Loucy (cell line): Measurements from ENCODE around the gene NINL.

Experiments
- H2AFZ ChIP-seq: fragments of 200-600 bp; sonication (generic); 2 replicates; pipeline ENCODE4 v1.6.0; 2016; ENCODE audit warnings: antibody characterized with exemption, mild to moderate bottlenecking, low read length, moderate library complexity
- H3F3A ChIP-seq: fragments of 200-600 bp; 2 replicates; pipeline ENCODE4 v1.6.0; 2016; ENCODE audit warnings: antibody characterized with exemption, low read depth, mild to moderate bottlenecking
- H3K27me3 ChIP-seq: fragments of 200-600 bp; sonication (generic); 2 replicates; pipeline ENCODE4 v1.6.1; 2014; ENCODE audit warnings: low read length, mild to moderate bottlenecking; ENCODE audit not compliant: insufficient read depth, poor library complexity, severe bottlenecking
- H3K36me3 ChIP-seq: fragments of 200-600 bp; sonication (generic); 2 replicates; pipeline ENCODE4 v1.6.1; 2016; ENCODE audit warnings: low read length; ENCODE audit not compliant: insufficient read depth
- H3K4me1 ChIP-seq: fragments of 200-600 bp; sonication (generic); 2 replicates; pipeline ENCODE4 v1.5.1; 2014; ENCODE audit warnings: low read length, mild to moderate bottlenecking; ENCODE audit not compliant: insufficient read depth, poor library complexity, severe bottlenecking
- H3K4me2 ChIP-seq: fragments of 200-600 bp; sonication (generic); 2 replicates; pipeline ENCODE4 v1.6.0; 2014; ENCODE audit warnings: antibody characterized with exemption, low read length, low read depth, mild to moderate bottlenecking; ENCODE audit not compliant: poor library complexity, severe bottlenecking
- H3K4me3 ChIP-seq: fragments of 200-600 bp; sonication (generic); 2 replicates; pipeline ENCODE4 v1.5.1; 2014; ENCODE audit warnings: low read length, mild to moderate bottlenecking, mixed read lengths; ENCODE audit not compliant: poor library complexity, severe bottlenecking
- H3K79me2 ChIP-seq: fragments of 200-600 bp; sonication (generic); 2 replicates; pipeline ENCODE4 v1.6.1; 2014; ENCODE audit warnings: low read length; ENCODE audit not compliant: insufficient read depth
- H3K9ac ChIP-seq: fragments of 200-600 bp; sonication (generic); 2 replicates; pipeline ENCODE4 v1.6.0; 2014; ENCODE audit warnings: mild to moderate bottlenecking, low read depth, low read length, moderate library complexity; ENCODE audit not compliant: poor library complexity, severe bottlenecking
- H3K9me2 ChIP-seq: fragments of 200-600 bp; sonication (generic); replicated peaks from 2 replicates; pipeline ENCODE4 v1.6.1; 2016; ENCODE audit warnings: low read depth, low read length, mixed read lengths
- H3K9me3 ChIP-seq: fragments of 200-600 bp; sonication (generic); 2 replicates; pipeline ENCODE4 v1.6.1; 2014; ENCODE audit warnings: mild to moderate bottlenecking, antibody characterized with exemption, low read length, low read depth; ENCODE audit not compliant: insufficient read depth
- H4K20me1 ChIP-seq: fragments of 200-600 bp; sonication (generic); 2 replicates; pipeline ENCODE4 v1.6.0; 2014; ENCODE audit warnings: antibody characterized with exemption, low read length, mild to moderate bottlenecking; ENCODE audit not compliant: insufficient read depth, poor library complexity, severe bottlenecking
- CTCF ChIP-seq: fragments of 200-600 bp; sonication (generic); conservative IDR thresholded peaks from 2 replicates; pipeline ENCODE4 v1.5.1; 2014; ENCODE audit warnings: mild to moderate bottlenecking, antibody characterized with exemption, low read length
- EZH2phosphoT487 ChIP-seq: fragments of 200-600 bp; IDR thresholded peaks from 2 replicates; pipeline ENCODE4 v1.6.1; 2018; ENCODE audit warnings: antibody characterized with exemption, mild to moderate bottlenecking, moderate library complexity, borderline replicate concordance

The NINL gene

GRCh38 chr20:25490656-25491445 is 94.5 kb downstream of the NINL start:
- TF ChIP-seq EZH2phosphoT487, result no peak
- TF ChIP-seq CTCF, result no peak
- Histone ChIP-seq H3K4me1 (no peaks in the 10 kb centered on the region), H3K79me2 (no peaks in the 10 kb centered on the region), H2AFZ (no peak overlapping the region), H3K9me2 (no peaks in the 10 kb centered on the region), H3K27me3 (no peaks in the 10 kb centered on the region), H3K9ac (no peak overlapping the region), H3K4me3 (no peak overlapping the region), H3K9me3 (no peaks in the 10 kb centered on the region), H3F3A (no peaks in the 10 kb centered on the region), H3K36me3 (peaks cover 10% of the 10 kb centered on the region; the same call in 1 of the 2 replicates), H3K4me2 (no peak overlapping the region), H4K20me1 (no peaks in the 10 kb centered on the region)

- Histone ChIP-seq H3K9me2 (no peaks in the 10 kb centered on the region), H3K36me3 (peaks cover 17% of the 10 kb centered on the region; the same call in 1 of the 2 replicates), H3K9ac (no peak overlapping the region), H3K27me3 (no peaks in the 10 kb centered on the region), H3K79me2 (no peaks in the 10 kb centered on the region), H3K4me1 (peaks cover 5% of the 10 kb centered on the region), H3F3A (no peaks in the 10 kb centered on the region), H4K20me1 (no peaks in the 10 kb centered on the region), H2AFZ (no peak overlapping the region), H3K4me2 (no peak overlapping the region), H3K9me3 (no peaks in the 10 kb centered on the region), H3K4me3 (no peak overlapping the region)
- TF ChIP-seq CTCF (no peak), EZH2phosphoT487 (no peak)
These were observed 96.0 kb downstream of the NINL start for GRCh38 chr20:25489221-25489871.

- TF ChIP-seq CTCF, result no peak
- no peak for TF ChIP-seq EZH2phosphoT487
- H3K4me1 ChIP-seq, result peaks cover 5% of the 10 kb centered on the region
- H3F3A ChIP-seq, result no peaks in the 10 kb centered on the region
These were observed 97.4 kb downstream of the NINL start for GRCh38 chr20:25487975-25488374.

More at GRCh38 chr20:25487975-25488374, 97.4 kb downstream of the NINL start:
- Histone ChIP-seq H4K20me1 (no peaks in the 10 kb centered on the region), H2AFZ (no peak overlapping the region), H3K9ac (no peak overlapping the region), H3K4me2 (no peak overlapping the region), H3K27me3 (no peaks in the 10 kb centered on the region), H3K9me3 (no peaks in the 10 kb centered on the region), H3K4me3 (no peak overlapping the region), H3K9me2 (no peaks in the 10 kb centered on the region), H3K79me2 (no peaks in the 10 kb centered on the region), H3K36me3 (peaks cover 23% of the 10 kb centered on the region; the same call in 1 of the 2 replicates)
